ENCODE results near the gene FEN1. TPM values are rescaled to one million over a fixed set of nuclear protein-coding genes. Genes with fewer than 3 reads are reported as not detected.

FEN1 gene
- total RNA-seq, 1 experiment from 2014 or later, result 89.5 TPM

- Histone ChIP-seq H3K4me1 (ENCODE audit: control insufficient read depth in 1 of 2, insufficient read depth in 2 of 2, low read length in 2 of 2) (peaks cover 10 to 12% of the 10 kb centered on the region in 2 experiments), H3K79me2 (ENCODE audit: insufficient read depth, low read length) (no peaks in the 10 kb centered on the region), H4K20me1 (ENCODE audit: insufficient read depth) (no peaks in the 10 kb centered on the region), H3K9me2 (ENCODE audit: insufficient read depth) (no peaks in the 10 kb centered on the region), H3K9me3 (ENCODE audit: control insufficient read depth in 1 of 2, insufficient read depth in 1 of 2, low read depth in 1 of 2, low read length in 2 of 2) (no peaks in the 10 kb centered on the region), H3K4me3 (replicated peaks in 1 of 2; ENCODE audit: low read depth in 1 of 2, low read length in 2 of 2) (no peak overlapping the region), H3K4me2 (ENCODE audit: low read length) (no peak overlapping the region), H3K9ac (ENCODE audit: low read length) (no peak overlapping the region), H2AFZ (ENCODE audit: low read depth, low read length, poor library complexity, severe bottlenecking) (no peak overlapping the region), H3K27me3 (ENCODE audit: insufficient read depth, low read length) (no peaks in the 10 kb centered on the region), H3K36me3 (ENCODE audit: control insufficient read depth in 1 of 2, insufficient read depth in 2 of 2, low read length in 2 of 2) (peaks cover 0 to 7% of the 10 kb centered on the region in 2 experiments; a peak in 1 of 4 replicates), H3K27ac (ENCODE audit: low read depth, low read length) (no peak overlapping the region)
- no TSS peak for BruUV-seq (replicated peaks)
- ChIA-PET RAD21 (ENCODE audit: low non-redundant PET in 1 of 2, low total read pairs in 2 of 2, uncharacterized antibody in 2 of 2, unreplicated experiment in 2 of 2) (no interaction called here), CTCF (interaction anchor here (1.3 to 1.4 kb wide), 2 partner anchors 13 to 28 kb away, joined by 5 to 6 read pairs; no protein-coding TSS in a partner anchor), POLR2A (no interaction called here)
- DNase-seq (ENCODE audit: low read depth, low spot score) (no peak), ATAC-seq (no peak)
- no peak for TF ChIP-seq CTCF (IDR thresholded peaks at IDR 0.05 in 2 of 3, conservative IDR thresholded peaks at IDR 0.05 in 1 of 3; ENCODE audit: borderline replicate concordance in 1 of 3, insufficient read depth in 1 of 3, low read depth in 2 of 3, low read length in 2 of 3)
- intact Hi-C loops (cut with micrococcal nuclease), result no loop called here
These were observed 17.6 kb upstream of the FEN1 start for GRCh38 chr11:61775106-61775505.

GRCh38 chr11:61775606-61776554 lies 16.8 kb upstream of the FEN1 start:
- Histone ChIP-seq H3K36me3 (ENCODE audit: control insufficient read depth in 1 of 2, insufficient read depth in 2 of 2, low read length in 2 of 2) (peaks cover 3 to 7% of the 10 kb centered on the region in 2 experiments; a peak in 1 of 4 replicates), H3K9me2 (ENCODE audit: insufficient read depth) (no peaks in the 10 kb centered on the region), H2AFZ (ENCODE audit: low read depth, low read length, poor library complexity, severe bottlenecking) (no peak overlapping the region), H3K79me2 (ENCODE audit: insufficient read depth, low read length) (no peaks in the 10 kb centered on the region), H3K4me3 (replicated peaks in 1 of 2; ENCODE audit: low read depth in 1 of 2, low read length in 2 of 2) (no peak overlapping the region), H3K9ac (ENCODE audit: low read length) (no peak overlapping the region), H3K27me3 (ENCODE audit: insufficient read depth, low read length) (no peaks in the 10 kb centered on the region), H3K9me3 (ENCODE audit: control insufficient read depth in 1 of 2, insufficient read depth in 1 of 2, low read depth in 1 of 2, low read length in 2 of 2) (no peaks in the 10 kb centered on the region), H4K20me1 (ENCODE audit: insufficient read depth) (no peaks in the 10 kb centered on the region), H3K4me2 (ENCODE audit: low read length) (no peak overlapping the region), H3K27ac (ENCODE audit: low read depth, low read length) (no peak overlapping the region), H3K4me1 (ENCODE audit: control insufficient read depth in 1 of 2, insufficient read depth in 2 of 2, low read length in 2 of 2) (peaks cover 10 to 12% of the 10 kb centered on the region in 2 experiments)
- TF ChIP-seq YY1 (IDR thresholded peaks at IDR 0.05; ENCODE audit: extremely low read depth, insufficient replicate concordance, low read depth, low read length) (no peak), EZH2 (IDR thresholded peaks at IDR 0.05) (no peak), SP1 (IDR thresholded peaks at IDR 0.05; ENCODE audit: low read depth) (no peak), FOSL1 (IDR thresholded peaks at IDR 0.05; ENCODE audit: low read depth) (no peak), EZH2phosphoT487 (IDR thresholded peaks at IDR 0.05; ENCODE audit: borderline replicate concordance) (no peak), CEBPB (IDR thresholded peaks at IDR 0.05; ENCODE audit: low read depth) (no peak), CTCF (IDR thresholded peaks at IDR 0.05 in 2 of 3, conservative IDR thresholded peaks at IDR 0.05 in 1 of 3; ENCODE audit: borderline replicate concordance in 1 of 3, insufficient read depth in 1 of 3, low read depth in 2 of 3, low read length in 2 of 3) (no peak), CBX3 (IDR thresholded peaks at IDR 0.05; ENCODE audit: low read depth) (no peak), POLR2A (IDR thresholded peaks at IDR 0.05; ENCODE audit: borderline replicate concordance, extremely low read depth, insufficient read depth, insufficient read length) (no peak)
- DNase-seq (ENCODE audit: low read depth, low spot score) (no peak), ATAC-seq (peak; percentile 15; the same call in 1 of the 2 replicates)
- intact Hi-C loops (cut with micrococcal nuclease), result loop anchor here (1.0 kb wide), 2 partner anchors 24 to 29 kb away; partner anchors contain the start of gene MYRF
- CTCF ChIA-PET, result interaction anchor here (1.3 to 1.4 kb wide), 2 partner anchors 12 to 28 kb away, joined by 5 to 6 read pairs; no protein-coding TSS in a partner anchor
- POLR2A ChIA-PET, result no interaction called here
- RAD21 ChIA-PET (ENCODE audit: low non-redundant PET in 1 of 2, low total read pairs in 2 of 2, uncharacterized antibody in 2 of 2, unreplicated experiment in 2 of 2), result no interaction called here
- no TSS peak for BruUV-seq (replicated peaks)

Measured in HCT116 (cell line).